ENCODE results near the gene MFSD1.

- TF ChIP-seq CTCF (IDR thresholded peaks at IDR 0.05) (no peak), POLR2AphosphoS5 (IDR thresholded peaks at IDR 0.05) (no peak)
Observed at GRCh38 chr3:158846803-158847451, 45.1 kb downstream of the MFSD1 start.
